Pancreas (tissue), 10 donors: ENCODE data around the gene APBB2. TPM values are rescaled to one million over a fixed set of nuclear protein-coding genes. Genes with fewer than 3 reads are reported as not detected.
A peak's percentile ranks its signal among the peaks of the same experiment; 100 is the strongest.

ENCODE experiments used
- ATAC-seq, 4 donors: fragments of 200-7000 bp; cut with Tn5 transposase; one replicate each; pipeline versions ENCODE4 v1.8.0 to v1.9.1; 2020; ENCODE audit warnings: mild to moderate bottlenecking in 4 of 4, moderate library complexity in 4 of 4
- DNase-seq, 6 donors: peaks; one replicate each; pipeline ENCODE4 v3.0.0-alpha.2; 2020
- FAIRE-seq: peaks from 2 replicates; lab custom pipeline; 2012; peaks lifted over from hg19 to GRCh38; lab: Jason Lieb, UNC
- H3K27ac ChIP-seq, 4 donors: fragments of 200-600 bp; sonication (generic); 1 replicate in 3 of 4; 2 replicates in 1 of 4; pipeline versions ENCODE4 v1.5.0 to v1.8.0; 2020
- H3K27me3 ChIP-seq, 4 donors: fragments of 200-600 bp; one replicate each; pipeline ENCODE4 v1.8.0; 2021
- H3K36me3 ChIP-seq, 3 donors: fragments of 200-600 bp; sonication (generic) in 1 of 3; one replicate each; pipeline versions ENCODE4 v1.5.0 to v1.8.0; 2020 to 2021
- H3K4me1 ChIP-seq, 3 donors: fragments of 200-600 bp; one replicate each; pipeline ENCODE4 v1.8.0; 2021
- H3K4me3 ChIP-seq, 4 donors: fragments of 200-600 bp; sonication (generic) in 2 of 4; one replicate each; pipeline versions ENCODE4 v1.5.0 to v1.8.0; 2020 to 2021
- H3K9me3 ChIP-seq, 4 donors: fragments of 200-600 bp; one replicate each; pipeline ENCODE4 v1.8.0; 2021
- CTCF ChIP-seq, 4 donors: fragments of 200-600 bp; sonication (generic) in 3 of 4; IDR thresholded peaks; one replicate each; pipeline versions ENCODE4 v1.5.0 to v1.8.0; 2021; ENCODE audit warnings: antibody characterized with exemption in 4 of 4
- WGBS, 2 donors: extraction: QIAGEN DNeasy Blood & Tissue Kit; methylation state at CpG; one replicate each; pipeline ENCODE4 v1.1.7; 2013; 5-methylcytosine and 5-hydroxymethylcytosine counted together
- intact Hi-C, 3 donors: fragments of 100-400 bp; cut with DNase I; formaldehyde crosslinking; loops; one replicate each; pipeline versions ENCODE4 v1.11.1 to v1.14.2; 2022
- polyA plus RNA-seq, 2 donors: library from polyadenylated mRNA; stranded (reverse); fragments of 200-250 nt; gene quantifications; one replicate each; pipeline ENCODE4 v1.2.3, GENCODE V29; 2013
- total RNA-seq, 6 donors: library from RNA; stranded (reverse); fragmentation: NEBNext Ultra II Directional in 4 of 6; extraction: Animal tissue kit (Norgen Biotek cat#: 25700) in 4 of 6; gene quantifications; one replicate each; pipeline versions ENCODE4 v1.2.1 to v1.2.4, GENCODE V29; 2021 to 2023
- donor health status: healthy with polysubstance abuse.
- donor health status: DM: no; HTN: no; CAD: no; lungs with moderate emphysema.
- donor health status: DM: no; HTN: no; CAD: no.
- donor health status: control.
- donor health status: control.
- donor health status: Bipolar disorder and iron deficiency.
- donor health status: DM: yes; HTN: yes; CAD: no.
- donor health status: DM: no; HTN: no; CAD: no.
- donor health status: DM: no; HTN: no; CAD: no.
- donor health status: DM: yes; HTN: yes; CAD: no.

Gene APBB2
- total and polyA plus RNA-seq, 8 donors: 9.1 to 21.6 (median 11.5) TPM

- DNase-seq: no peak
- Histone ChIP-seq H3K4me3 (no peak overlapping the region), H3K36me3 (no peaks in the 10 kb centered on the region), H3K27ac (no peak overlapping the region), H3K4me1 (peaks cover 17 to 23% (median 18%) of the 10 kb centered on the region in 3 donors), H3K9me3 (no peaks in the 10 kb centered on the region), H3K27me3 (no peaks in the 10 kb centered on the region)
- intact Hi-C loops: no loop called here
- no peak for ATAC-seq
- WGBS, 2 donors: 78 to 89% methylated on average over 5 of the region's 5 CpGs
- no peak for FAIRE-seq
- no peak for TF ChIP-seq CTCF (IDR thresholded peaks at IDR 0.05)
These were observed 30.3 kb downstream of the APBB2 start for GRCh38 chr4:41184009-41184408.

GRCh38 chr4:41183021-41183553 is 31.3 kb downstream of the APBB2 start:
- ATAC-seq (no peak), FAIRE-seq (no peak)

GRCh38 chr4:41181037-41181436 is 33.3 kb downstream of the APBB2 start:
- H3K36me3 ChIP-seq: no peaks in the 10 kb centered on the region
- no peak overlapping the region for H3K4me3 ChIP-seq
- no peaks in the 10 kb centered on the region for H3K27me3 ChIP-seq
- no peak for DNase-seq
- H3K9me3 ChIP-seq: no peaks in the 10 kb centered on the region
- H3K4me1 ChIP-seq: peaks cover 23 to 27% (median 25%) of the 10 kb centered on the region in 3 donors
- intact Hi-C loops: no loop called here
- H3K27ac ChIP-seq: no peak overlapping the region
- ATAC-seq: no peak
- FAIRE-seq: no peak
- WGBS, 2 donors: 95 to 96% methylated on average over 6 of the region's 6 CpGs
- TF ChIP-seq CTCF (IDR thresholded peaks at IDR 0.05): no peak

More at GRCh38 chr4:41183021-41183553, 31.3 kb downstream of the APBB2 start:
- Histone ChIP-seq H3K4me3 (no peak overlapping the region), H3K4me1 (peaks cover 23 to 30% (median 28%) of the 10 kb centered on the region in 3 donors), H3K27ac (no peak overlapping the region), H3K36me3 (no peaks in the 10 kb centered on the region), H3K9me3 (no peaks in the 10 kb centered on the region), H3K27me3 (no peaks in the 10 kb centered on the region)
- no peak for DNase-seq
- TF ChIP-seq CTCF (IDR thresholded peaks at IDR 0.05): no peak
- intact Hi-C loops: no loop called here
- 90 to 94% methylated on average over 4 of the region's 4 CpGs for WGBS, 2 donors

- H3K4me1 ChIP-seq: peaks cover 23 to 30% (median 23%) of the 10 kb centered on the region in 3 donors
- peak in 1 of 4 donors; percentile 22 for ATAC-seq
- FAIRE-seq: peak; percentile 32
- 10% methylated on average over 4 of the region's 4 CpGs for WGBS, 2 donors
- no peaks in the 10 kb centered on the region for H3K36me3 ChIP-seq
- no peak overlapping the region for H3K27ac ChIP-seq
- intact Hi-C loops: no loop called here
- H3K9me3 ChIP-seq: no peaks in the 10 kb centered on the region
- no peak for DNase-seq
- H3K27me3 ChIP-seq: no peaks in the 10 kb centered on the region
- H3K4me3 ChIP-seq: no peak overlapping the region
- no peak for TF ChIP-seq CTCF (IDR thresholded peaks at IDR 0.05)
These were observed 34.7 kb downstream of the APBB2 start for GRCh38 chr4:41179498-41180195.
